HEK293T (cell line): Measurements from ENCODE around the gene PADI4.

Experiments used
- FOXA1 ChIP-seq: fragments of 450-650 bp; IDR thresholded peaks from 2 replicates; pipeline ENCODE4 v1.6.1; 2016; ENCODE audit warnings: mild to moderate bottlenecking
- FOXK2 ChIP-seq: fragments of 450-650 bp; IDR thresholded peaks from 2 replicates; pipeline ENCODE4 v1.6.1; 2016; ENCODE audit warnings: mild to moderate bottlenecking
- HDGF ChIP-seq: fragments of 450-650 bp; IDR thresholded peaks from 2 replicates; pipeline ENCODE4 v1.6.1; 2017; ENCODE audit warnings: antibody characterized with exemption, borderline replicate concordance
- LEF1 ChIP-seq: fragments of 450-650 bp; IDR thresholded peaks from 2 replicates; pipeline ENCODE4 v1.6.1; 2017; ENCODE audit warnings: mild to moderate bottlenecking, borderline replicate concordance
- NFRKB ChIP-seq: fragments of 450-650 bp; IDR thresholded peaks from 2 replicates; pipeline ENCODE4 v1.6.1; 2016; ENCODE audit warnings: mild to moderate bottlenecking, moderate library complexity
- SP1 ChIP-seq: fragments of 450-650 bp; IDR thresholded peaks from 2 replicates; pipeline ENCODE4 v1.6.1; 2017
- SUZ12 ChIP-seq: fragments of 450-650 bp; IDR thresholded peaks from 2 replicates; pipeline ENCODE4 v1.6.1; 2016; ENCODE audit warnings: mild to moderate bottlenecking

DNA sequence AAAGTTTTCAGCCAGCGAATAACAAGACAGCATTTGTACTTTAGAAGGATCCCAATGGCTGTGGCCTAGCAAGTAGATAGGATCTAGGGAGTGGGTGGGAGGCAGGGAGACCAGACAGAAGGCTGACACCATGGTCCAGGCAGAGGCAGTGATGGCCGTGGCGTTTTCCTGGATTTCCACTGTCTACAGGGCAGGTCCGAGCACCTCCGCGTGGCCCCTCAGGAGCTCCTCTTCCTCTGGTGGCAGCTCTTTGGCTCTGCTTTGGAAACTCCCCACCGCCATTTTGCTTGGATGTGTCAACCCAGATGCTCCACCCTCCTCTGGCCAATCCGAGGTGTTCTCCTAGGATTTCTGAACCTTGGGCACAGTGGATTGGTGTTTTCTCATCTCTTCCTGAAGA is 25.1 kb downstream of the PADI4 start:
- no peak for TF ChIP-seq SP1
- no peak for TF ChIP-seq FOXK2
- TF ChIP-seq LEF1, result no peak
- TF ChIP-seq FOXA1, result no peak
- TF ChIP-seq NFRKB, result no peak
- no peak for TF ChIP-seq HDGF
- no peak for TF ChIP-seq SUZ12
